Fibroblast of lung (primary cell): ENCODE results near the gene KCNJ4. TPM values are rescaled to one million over a fixed set of nuclear protein-coding genes. Genes with fewer than 3 reads are reported as not detected.
"Not testable (repeated sequence)": the region's sequence is repeated elsewhere in the genome, so short reads cannot be mapped to it uniquely, and the experiment has no call there.

ENCODE experiments used
- DNase-seq, 2 donors: peaks; one replicate each; pipeline versions ENCODE4 v3.0.0 to v3.0.0-alpha.2; 2010; ENCODE audit warnings: low read depth in 2 of 2
- H2AFZ ChIP-seq: 2 replicates; pipeline ENCODE4 v1.5.1; 2012; ENCODE audit warnings: low read length, control low read depth, inconsistent platforms
- H3K27ac ChIP-seq: 2 replicates; pipeline ENCODE4 v1.5.1; 2011; ENCODE audit warnings: low read length, control low read depth; ENCODE audit not compliant: insufficient read depth
- H3K27me3 ChIP-seq: 2 replicates; pipeline ENCODE4 v1.5.1; 2011; ENCODE audit warnings: mild to moderate bottlenecking, low read length; ENCODE audit not compliant: control insufficient read depth, insufficient read depth
- H3K36me3 ChIP-seq: 2 replicates; pipeline ENCODE4 v1.5.1; 2011; ENCODE audit warnings: low read length; ENCODE audit not compliant: control insufficient read depth, insufficient read depth
- H3K4me1 ChIP-seq: 2 replicates; pipeline ENCODE4 v1.5.1; 2011; ENCODE audit warnings: low read length; ENCODE audit not compliant: control insufficient read depth, insufficient read depth; ENCODE audit errors: extremely low read depth
- H3K4me2 ChIP-seq: 2 replicates; pipeline ENCODE4 v1.5.1; 2011; ENCODE audit warnings: low read length, control low read depth; ENCODE audit not compliant: insufficient read depth; ENCODE audit errors: extremely low read depth
- H3K4me3 ChIP-seq, 4 experiments: fragments of 200-600 bp in 1 of 4; sonication (generic) in 1 of 4; replicated peaks in 1 of 4; 2 replicates each; pipeline ENCODE4 v1.5.1; 2011 to 2016; ENCODE audit warnings: low read length in 4 of 4, low read depth in 3 of 4, mild to moderate bottlenecking in 3 of 4, control low read depth in 2 of 4, inconsistent platforms in 1 of 4, mixed read lengths in 1 of 4; ENCODE audit not compliant: insufficient read depth in 1 of 4; ENCODE audit errors: control extremely low read depth in 1 of 4
- H3K79me2 ChIP-seq: 2 replicates; pipeline ENCODE4 v1.5.1; 2012; ENCODE audit warnings: mild to moderate bottlenecking, low read length, inconsistent platforms; ENCODE audit not compliant: control insufficient read depth, insufficient read depth
- H3K9ac ChIP-seq: 2 replicates; pipeline ENCODE4 v1.5.1; 2011; ENCODE audit warnings: mild to moderate bottlenecking, low read length, control low read depth; ENCODE audit not compliant: insufficient read depth
- H3K9me3 ChIP-seq: 2 replicates; pipeline ENCODE4 v1.5.1; 2012; ENCODE audit warnings: low read depth, low read length; ENCODE audit not compliant: control insufficient read depth, insufficient read depth
- H4K20me1 ChIP-seq: 2 replicates; pipeline ENCODE4 v1.5.1; 2011; ENCODE audit warnings: low read length; ENCODE audit not compliant: control insufficient read depth, insufficient read depth; ENCODE audit errors: extremely low read depth
- polyA plus RNA-seq, 2 donors: library from polyadenylated mRNA; depleted of rRNA in 1 of 2; stranded (reverse) in 1 of 2; unstranded in 1 of 2; fragments of >200 nt; gene quantifications; 2 replicates each; pipeline ENCODE4 v1.2.1, GENCODE V29; 2011 to 2012; ENCODE audit warnings: missing spikeins in 1 of 2
- total RNA-seq: library from RNA; depleted of rRNA; stranded (reverse); fragments of >200 nt; gene quantifications from 2 replicates; pipeline ENCODE4 v1.2.1, GENCODE V29; 2014

KCNJ4 gene
- total and polyA plus RNA-seq, 2 donors (not counting 1 experiment from before 2014, with no cell fraction given) = not detected

- not testable (repeated sequence) for DNase-seq, H3K27ac ChIP-seq, H3K4me1 ChIP-seq, H3K9ac ChIP-seq, H4K20me1 ChIP-seq, H3K9me3 ChIP-seq, H3K36me3 ChIP-seq, H3K4me2 ChIP-seq, H2AFZ ChIP-seq, H3K79me2 ChIP-seq, H3K27me3 ChIP-seq
- H3K4me3 ChIP-seq = peak overlapping the region in 2 of 4 experiments; percentile 34
These were observed 59.1 kb downstream of the KCNJ4 start for GRCh38 chr22:38395944-38396343.

GRCh38 chr22:38394929-38395624, 59.9 kb downstream of the KCNJ4 start:
- H3K4me2 ChIP-seq, H3K9ac ChIP-seq, DNase-seq, H3K4me1 ChIP-seq, H3K9me3 ChIP-seq, H2AFZ ChIP-seq, H3K79me2 ChIP-seq, H3K36me3 ChIP-seq, H4K20me1 ChIP-seq, H3K27me3 ChIP-seq, H3K27ac ChIP-seq: not testable (repeated sequence)
- H3K4me3 ChIP-seq = peak overlapping the region in 1 of 4 experiments; percentile 19

- not testable (repeated sequence) for H3K9me3 ChIP-seq, H3K4me3 ChIP-seq, H2AFZ ChIP-seq, H3K36me3 ChIP-seq, H3K4me2 ChIP-seq, H3K79me2 ChIP-seq, H3K27me3 ChIP-seq, DNase-seq, H3K27ac ChIP-seq, H4K20me1 ChIP-seq, H3K4me1 ChIP-seq, H3K9ac ChIP-seq
These were observed 65.6 kb downstream of the KCNJ4 start for GRCh38 chr22:38389428-38389818.

- H3K9me3 ChIP-seq, H4K20me1 ChIP-seq, H3K4me3 ChIP-seq, H3K4me2 ChIP-seq, H3K79me2 ChIP-seq, H3K36me3 ChIP-seq, H3K27ac ChIP-seq, H3K27me3 ChIP-seq, H2AFZ ChIP-seq, DNase-seq, H3K9ac ChIP-seq, H3K4me1 ChIP-seq: not testable (repeated sequence)
These were observed 66.2 kb downstream of the KCNJ4 start for GRCh38 chr22:38388506-38389427.

- H3K4me3 ChIP-seq, H3K27me3 ChIP-seq, H3K9me3 ChIP-seq, H3K79me2 ChIP-seq, H3K36me3 ChIP-seq, H2AFZ ChIP-seq, H3K27ac ChIP-seq, H3K4me1 ChIP-seq, H3K9ac ChIP-seq, H3K4me2 ChIP-seq, H4K20me1 ChIP-seq: not testable (repeated sequence)
- peak in 1 of 2 donors; percentile 3 for DNase-seq
These were observed 68.1 kb downstream of the KCNJ4 start for GRCh38 chr22:38386918-38387317.
